Measurements from ENCODE around the gene EMILIN1. TPM values are rescaled to one million over a fixed set of nuclear protein-coding genes. Genes with fewer than 3 reads are reported as not detected.

Gene EMILIN1
- total and polyA plus RNA-seq, 2 donors (not counting 3 experiments of a cell fraction or from before 2014, with no cell fraction given), result 11.7 to 16.6 TPM

- H3K4me1 ChIP-seq (ENCODE audit: control insufficient read depth, extremely low read depth, insufficient read depth, low read length), result peaks cover 12% of the 10 kb centered on the region
- TF ChIP-seq EZH2 (IDR thresholded peaks at IDR 0.05; ENCODE audit: borderline replicate concordance, low read depth, low read length, severe bottlenecking) (no peak), POLR2AphosphoS5 (IDR thresholded peaks at IDR 0.05; ENCODE audit: insufficient read depth, low read depth, low read length) (peak; percentile 90), MYC (IDR thresholded peaks at IDR 0.05; ENCODE audit: low read depth, low read length) (peak; percentile 45), FOS (IDR thresholded peaks at IDR 0.05; ENCODE audit: borderline replicate concordance, insufficient read depth, low read length) (no peak), JUN (IDR thresholded peaks at IDR 0.05; ENCODE audit: borderline replicate concordance, insufficient read depth, insufficient read length, low read depth) (no peak), GATA2 (IDR thresholded peaks at IDR 0.05; ENCODE audit: insufficient read depth, insufficient read length, low read depth, low read length) (no peak), POLR2A (IDR thresholded peaks at IDR 0.05; ENCODE audit: low read depth, low read length) (peak; percentile 62), MAX (IDR thresholded peaks at IDR 0.05; ENCODE audit: insufficient read depth, insufficient read length) (peak; percentile 87), CTCF (IDR thresholded peaks at IDR 0.05; ENCODE audit: extremely low read depth in 1 of 2, insufficient read depth in 1 of 2, low read depth in 1 of 2, low read length in 2 of 2) (peak; percentile 76 to 86)
- H3K27ac ChIP-seq (ENCODE audit: insufficient read depth, low read depth, low read length), result peak overlapping the region; percentile 51
- H4K20me1 ChIP-seq (replicated peaks; ENCODE audit: control insufficient read depth, extremely low read depth, insufficient read depth, low read length), result no peaks in the 10 kb centered on the region
- no TSS peak for BruUV-seq (replicated peaks)
- CTCF ChIA-PET, result interaction anchor here (0.6 to 6.0 kb wide), 17 partner anchors 11 to 240 kb away, joined by 3 to 55 read pairs (median 7); partner anchors contain the start of genes AGBL5, OST4, PREB and TRIM54
- peak overlapping the region; percentile 55 to 73 (median 64) for H3K4me3 ChIP-seq (replicated peaks in 1 of 3; ENCODE audit: insufficient read depth in 1 of 3, low read depth in 1 of 3, low read length in 3 of 3)
- peak overlapping the region; percentile 88 for H2AFZ ChIP-seq (ENCODE audit: low read depth, low read length)
- H3K79me2 ChIP-seq (ENCODE audit: control insufficient read depth, insufficient read depth, low read length), result no peaks in the 10 kb centered on the region
- FAIRE-seq (peak; percentile 89), DNase-seq (ENCODE audit: low read depth, low spot score) (peak; percentile 94)
- H3K9ac ChIP-seq (replicated peaks; ENCODE audit: extremely low read depth, insufficient read depth, low read length), result peak overlapping the region; percentile 69
- no peaks in the 10 kb centered on the region for H3K9me3 ChIP-seq (replicated peaks; ENCODE audit: control insufficient read depth, insufficient read depth, low read length)
- H3K4me2 ChIP-seq (ENCODE audit: insufficient read depth, low read length), result peak overlapping the region; percentile 72
- no peaks in the 10 kb centered on the region for H3K9me1 ChIP-seq (replicated peaks; ENCODE audit: control insufficient read depth, extremely low read depth, insufficient read depth, low read length)
- POLR2A ChIA-PET, result interaction anchor here (0.9 kb wide), 1 partner anchor 35 kb away, joined by 3 read pairs; the partner anchor contains the start of gene AGBL5
- H3K27me3 ChIP-seq (ENCODE audit: control insufficient read depth in 2 of 2, insufficient read depth in 2 of 2, low read length in 2 of 2), result no peaks in the 10 kb centered on the region
- intact Hi-C loops (cut with micrococcal nuclease), result loop anchor here (1.0 to 5.0 kb wide), 8 partner anchors 36 to 239 kb away; partner anchors contain the start of genes ATRAID, DPYSL5, PREB and SLC5A6
- no peaks in the 10 kb centered on the region for H3K36me3 ChIP-seq (ENCODE audit: control insufficient read depth in 2 of 2, extremely low read depth in 1 of 2, insufficient read depth in 2 of 2, low read length in 2 of 2)
- dilution Hi-C loops (cut with MboI; ENCODE audit: extremely low pct_ligation_motif_present, low sequenced_read_pairs), result no loop called here
These were observed 7.8 kb downstream of the EMILIN1 start for GRCh38 chr2:27086090-27086723.

Measured in endothelial cell of umbilical vein (primary cell).